CD8-positive, alpha-beta memory T cell (primary cell): ENCODE data around the gene ACBD3. TPM values are rescaled to one million over a fixed set of nuclear protein-coding genes. Genes with fewer than 3 reads are reported as not detected.

Source experiments
- CTCF ChIA-PET: fragments of 350-600 bp; sonication (Branson Sonifier 250); formaldehyde crosslinking; loops from one replicate; lab custom pipeline; 2021; ENCODE audit warnings: antibody characterized with exemption; lab: Charles Lee
- POLR2A ChIA-PET: fragments of 350-600 bp; sonication (Branson Sonifier 250); formaldehyde crosslinking; loops from one replicate; lab custom pipeline; 2021; ENCODE audit warnings: antibody characterized with exemption; lab: Charles Lee
- DNase-seq, 5 donors: peaks; one replicate each; pipeline versions ENCODE4 v3.0.0 to v3.0.0-alpha.2; 2020 to 2022; ENCODE audit warnings: mixed read lengths in 1 of 5
- H3K27ac ChIP-seq: one replicate; pipeline ENCODE4 v1.7.0; 2013; ENCODE audit warnings: low read depth, mild to moderate bottlenecking, low read length, moderate library complexity
- H3K27me3 ChIP-seq: 2 replicates; pipeline ENCODE4 v1.7.0; 2013; ENCODE audit warnings: low read length, mild to moderate bottlenecking; ENCODE audit not compliant: insufficient read depth, poor library complexity, severe bottlenecking
- H3K36me3 ChIP-seq: 2 replicates; pipeline ENCODE4 v1.7.0; 2013; ENCODE audit warnings: mild to moderate bottlenecking, low read length, moderate library complexity; ENCODE audit not compliant: insufficient read depth
- H3K4me1 ChIP-seq: 2 replicates; pipeline ENCODE4 v1.7.0; 2013; ENCODE audit warnings: mild to moderate bottlenecking, low read length, moderate library complexity; ENCODE audit not compliant: insufficient read depth
- H3K4me3 ChIP-seq: 2 replicates; pipeline ENCODE4 v1.7.0; 2013; ENCODE audit warnings: mild to moderate bottlenecking, low read length
- H3K9me3 ChIP-seq: 2 replicates; pipeline ENCODE4 v1.7.0; 2013; ENCODE audit warnings: mild to moderate bottlenecking, low read length
- H3K27ac Mint-ChIP-seq, 8 donors: one replicate each; pipeline ENCODE4 v1.8.0; 2020 to 2021; ENCODE audit warnings: mixed read lengths in 8 of 8, mild to moderate bottlenecking in 6 of 8, inconsistent platforms in 3 of 8, moderate library complexity in 3 of 8
- H3K27me3 Mint-ChIP-seq, 2 donors: one replicate each; pipeline ENCODE4 v1.8.0; 2020 to 2021; ENCODE audit warnings: mixed read lengths in 2 of 2, mild to moderate bottlenecking in 1 of 2, moderate library complexity in 1 of 2
- H3K36me3 Mint-ChIP-seq, 3 donors: one replicate each; pipeline ENCODE4 v1.8.0; 2020 to 2021; ENCODE audit warnings: mixed read lengths in 3 of 3, inconsistent platforms in 1 of 3, mild to moderate bottlenecking in 1 of 3
- H3K4me1 Mint-ChIP-seq, 3 donors: one replicate each; pipeline ENCODE4 v1.8.0; 2020 to 2021; ENCODE audit warnings: mixed read lengths in 3 of 3, inconsistent platforms in 1 of 3, mild to moderate bottlenecking in 1 of 3
- H3K4me3 Mint-ChIP-seq, 7 donors: one replicate each; pipeline ENCODE4 v1.8.0; 2020 to 2021; ENCODE audit warnings: mixed read lengths in 7 of 7, mild to moderate bottlenecking in 6 of 7, moderate library complexity in 4 of 7, inconsistent platforms in 2 of 7
- H3K9me3 Mint-ChIP-seq, 5 donors: one replicate each; pipeline ENCODE4 v1.8.0; 2020 to 2022; ENCODE audit warnings: mixed read lengths in 5 of 5, mild to moderate bottlenecking in 3 of 5, moderate library complexity in 2 of 5, inconsistent platforms in 1 of 5
- polyA plus RNA-seq: library from polyadenylated mRNA; unstranded; fragments of 300-500 nt; fragmentation: Illumina TruSeq; gene quantifications from one replicate; pipeline ENCODE4 v1.2.3, GENCODE V29; 2021
- total RNA-seq, 2 experiments: library from RNA; stranded (reverse); gene quantifications; one replicate each; pipeline ENCODE4 v1.2.3, GENCODE V29; 2021

ACBD3 gene
- total and polyA plus RNA-seq, 3 experiments from 2014 or later = 20.4 to 22.3 (median 21.5) TPM

GRCh38 chr1:226123591-226124471, 62.7 kb downstream of the ACBD3 start:
- H3K9me3 ChIP-seq = no peaks in the 10 kb centered on the region
- Mint-ChIP-seq H3K9me3 (no peaks in the 10 kb centered on the region), H3K4me1 (peaks cover 21 to 45% (median 35%) of the 10 kb centered on the region in 3 donors), H3K27me3 (peaks cover 0 to 6% of the 10 kb centered on the region in 2 donors), H3K27ac (peak overlapping the region; percentile 48 to 99 (median 98)), H3K36me3 (no peaks in the 10 kb centered on the region), H3K4me3 (peak overlapping the region; percentile 37 to 86 (median 58))
- H3K4me1 ChIP-seq = peaks cover 25% of the 10 kb centered on the region
- H3K4me3 ChIP-seq = no peak overlapping the region
- DNase-seq = no peak
- ChIA-PET POLR2A (interaction anchor here (2.0 kb wide), 1 partner anchor 61 kb away, joined by 9 read pairs; the partner anchor contains the start of gene H3-3A), CTCF (interaction anchor here (0.7 to 5.7 kb wide), 17 partner anchors 9 to 284 kb away, joined by 3 to 149 read pairs (median 7); partner anchors contain the start of genes H3-3A, LIN9 and PARP1)
- H3K36me3 ChIP-seq = no peaks in the 10 kb centered on the region
- H3K27ac ChIP-seq = no peak overlapping the region
- no peaks in the 10 kb centered on the region for H3K27me3 ChIP-seq

DNA sequence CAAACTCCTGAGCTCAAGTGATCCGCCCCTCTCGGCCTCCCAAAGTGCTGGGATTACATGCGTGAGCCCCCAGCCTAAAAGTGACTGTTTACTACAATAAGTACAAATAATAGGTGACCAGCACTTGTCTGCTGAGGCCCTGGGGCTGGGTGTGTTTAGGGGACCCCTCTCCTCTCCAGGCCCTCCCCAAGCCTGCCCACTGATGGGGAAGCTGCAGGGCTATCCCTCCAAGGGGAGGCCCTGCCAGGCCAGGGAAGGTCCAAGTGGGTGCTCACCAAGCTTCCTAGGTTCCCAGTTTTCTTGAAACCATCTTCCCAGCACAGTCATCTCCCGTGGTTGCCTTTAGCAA, 63.4 kb downstream of the ACBD3 start:
- no peak for DNase-seq
- peak overlapping the region; percentile 34 to 89 (median 85) for H3K4me3 Mint-ChIP-seq
- peaks cover 2 to 6% of the 10 kb centered on the region in 2 donors for H3K27me3 Mint-ChIP-seq
- ChIA-PET CTCF (interaction anchor here (0.7 to 5.7 kb wide), 12 partner anchors 10 to 210 kb away, joined by 3 to 149 read pairs (median 4); partner anchors contain the start of gene H3-3A), POLR2A (interaction anchor here (1.0 to 2.0 kb wide), 2 partner anchors 61 to 123 kb away, joined by 3 to 9 read pairs; partner anchors contain the start of gene H3-3A)
- Histone ChIP-seq H3K27me3 (no peaks in the 10 kb centered on the region), H3K36me3 (no peaks in the 10 kb centered on the region), H3K4me1 (peaks cover 25% of the 10 kb centered on the region), H3K9me3 (no peaks in the 10 kb centered on the region), H3K4me3 (no peak overlapping the region), H3K27ac (no peak overlapping the region)
- peaks cover 21 to 45% (median 35%) of the 10 kb centered on the region in 3 donors for H3K4me1 Mint-ChIP-seq
- no peaks in the 10 kb centered on the region for H3K9me3 Mint-ChIP-seq
- no peaks in the 10 kb centered on the region for H3K36me3 Mint-ChIP-seq
- peak overlapping the region; percentile 87 to 99 (median 98) for H3K27ac Mint-ChIP-seq

DNA sequence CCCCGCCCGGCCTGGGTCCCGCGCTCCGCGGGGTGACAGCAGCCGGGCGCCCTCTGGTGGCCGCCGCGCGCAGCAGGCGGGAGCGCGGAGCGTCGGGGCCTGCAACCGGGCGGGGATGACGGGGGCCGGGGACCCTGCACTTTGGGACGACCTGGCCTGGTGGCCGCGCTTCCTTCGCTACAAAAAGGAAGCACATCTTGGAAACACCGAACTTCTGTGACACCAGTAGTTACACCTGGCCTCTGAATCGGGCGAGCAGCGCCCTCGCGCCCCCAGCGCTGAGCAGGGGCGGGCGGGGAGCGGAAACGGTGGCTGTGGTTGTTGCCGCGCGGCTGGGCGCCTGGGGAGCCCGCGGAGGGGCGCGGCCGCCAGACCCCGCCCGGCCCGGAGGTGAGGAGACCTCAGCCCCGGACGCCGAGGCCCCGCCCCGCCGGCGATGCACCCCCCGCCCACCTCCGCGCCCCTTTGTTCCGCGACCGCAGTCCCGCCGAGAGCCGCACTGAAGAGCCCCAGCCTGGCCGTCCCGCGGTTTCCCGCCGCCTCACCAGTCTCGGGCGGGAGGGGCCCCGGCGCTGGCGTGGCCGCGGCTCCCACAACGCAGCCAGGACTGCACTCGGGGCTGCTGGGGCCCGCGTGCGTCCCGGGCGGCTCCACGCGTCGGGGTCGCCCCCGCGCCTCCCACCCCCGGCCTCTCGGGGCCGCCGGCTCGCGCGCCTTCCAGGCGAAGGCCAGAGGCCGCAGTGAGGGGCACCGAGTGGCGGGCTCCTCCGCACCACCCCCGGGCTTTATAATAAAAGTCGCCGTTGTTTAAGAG, 64.7 kb downstream of the ACBD3 start:
- Mint-ChIP-seq H3K36me3 (no peaks in the 10 kb centered on the region), H3K27me3 (peaks cover 2 to 4% of the 10 kb centered on the region in 2 donors), H3K4me1 (peaks cover 18 to 36% (median 26%) of the 10 kb centered on the region in 3 donors), H3K27ac (peak overlapping the region in 5 of 8 donors; percentile 73 to 98 (median 93)), H3K4me3 (peak overlapping the region; percentile 65 to 94 (median 88)), H3K9me3 (no peaks in the 10 kb centered on the region)
- DNase-seq = peak; percentile 70 to 85 (median 79)
- H3K9me3 ChIP-seq = no peaks in the 10 kb centered on the region
- ChIA-PET CTCF (interaction anchor here (0.9 to 5.7 kb wide), 8 partner anchors 11 to 211 kb away, joined by 3 to 149 read pairs (median 9); partner anchors contain the start of gene H3-3A), POLR2A (interaction anchor here (0.7 to 2.0 kb wide), 5 partner anchors 11 to 59 kb away, joined by 3 to 18 read pairs (median 5); partner anchors contain the start of gene H3-3A)
- H3K27me3 ChIP-seq = no peaks in the 10 kb centered on the region
- peaks cover 25% of the 10 kb centered on the region for H3K4me1 ChIP-seq
- H3K36me3 ChIP-seq = no peaks in the 10 kb centered on the region
- H3K27ac ChIP-seq = peak overlapping the region; percentile 54
- H3K4me3 ChIP-seq = peak overlapping the region; percentile 58

- Mint-ChIP-seq H3K27ac (peak overlapping the region; percentile 71 to 92 (median 84)), H3K4me3 (peak overlapping the region; percentile 71 to 90 (median 86)), H3K36me3 (no peaks in the 10 kb centered on the region), H3K4me1 (peaks cover 18 to 36% (median 26%) of the 10 kb centered on the region in 3 donors), H3K27me3 (peaks cover 2 to 4% of the 10 kb centered on the region in 2 donors), H3K9me3 (no peaks in the 10 kb centered on the region)
- Histone ChIP-seq H3K9me3 (no peaks in the 10 kb centered on the region), H3K27me3 (no peaks in the 10 kb centered on the region), H3K4me3 (peak overlapping the region; percentile 49), H3K36me3 (no peaks in the 10 kb centered on the region), H3K27ac (no peak overlapping the region), H3K4me1 (peaks cover 25% of the 10 kb centered on the region)
- no peak for DNase-seq
- ChIA-PET POLR2A (interaction anchor here (0.6 to 2.0 kb wide), 5 partner anchors 11 to 122 kb away, joined by 3 to 18 read pairs (median 5); partner anchors contain the start of gene SDE2), CTCF (interaction anchor here (0.8 to 3.4 kb wide), 12 partner anchors 11 to 212 kb away, joined by 3 to 39 read pairs (median 4); partner anchors contain the start of gene H3-3A)
These were observed 65.4 kb downstream of the ACBD3 start for GRCh38 chr1:226121049-226121586.

DNA sequence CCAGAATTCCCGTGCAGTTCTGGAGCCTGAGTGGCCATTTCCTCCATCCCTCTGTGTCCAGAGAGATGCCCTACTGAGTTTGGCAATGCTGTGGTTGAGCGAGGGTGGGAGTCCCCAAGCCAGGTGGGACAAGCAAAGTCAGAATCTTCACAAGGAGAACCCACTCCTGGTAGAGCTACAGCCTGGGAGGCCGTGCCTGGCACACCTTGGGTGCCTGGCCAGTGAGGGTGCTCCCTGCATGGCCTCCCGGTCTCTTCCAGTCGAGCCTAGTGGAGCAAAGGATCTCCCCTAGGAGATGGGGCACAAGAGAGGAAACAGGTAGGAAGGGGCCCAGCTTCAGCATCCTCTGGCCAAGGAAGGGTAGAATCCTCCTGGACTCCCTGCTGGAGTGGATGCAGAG, 66.1 kb downstream of the ACBD3 start:
- peak overlapping the region; percentile 48 to 88 (median 83) for H3K4me3 Mint-ChIP-seq

GRCh38 chr1:226119169-226119568, 67.4 kb downstream of the ACBD3 start:
- H3K4me1 Mint-ChIP-seq = peaks cover 11 to 24% (median 13%) of the 10 kb centered on the region in 3 donors
- peak overlapping the region in 2 of 7 donors; percentile 19 to 56 for H3K4me3 Mint-ChIP-seq
- H3K9me3 ChIP-seq = no peaks in the 10 kb centered on the region
- H3K4me1 ChIP-seq = peaks cover 15% of the 10 kb centered on the region
- H3K36me3 Mint-ChIP-seq = no peaks in the 10 kb centered on the region
- CTCF ChIA-PET = interaction anchor here (1.3 to 3.4 kb wide), 5 partner anchors 9 to 120 kb away, joined by 3 to 39 read pairs (median 7); partner anchors contain the start of gene SDE2
- H3K4me3 ChIP-seq = no peak overlapping the region
- H3K27ac ChIP-seq = no peak overlapping the region
- no peaks in the 10 kb centered on the region for H3K36me3 ChIP-seq
- H3K27ac Mint-ChIP-seq = peak overlapping the region in 1 of 8 donors; percentile 45
- no peak for DNase-seq
- POLR2A ChIA-PET = no interaction called here
- no peaks in the 10 kb centered on the region for H3K9me3 Mint-ChIP-seq
- peaks cover 0 to 2% of the 10 kb centered on the region in 2 donors for H3K27me3 Mint-ChIP-seq
- no peaks in the 10 kb centered on the region for H3K27me3 ChIP-seq

More for the DNA sequence above, 66.1 kb downstream of the ACBD3 start:
- Mint-ChIP-seq H3K4me1 (peaks cover 18 to 35% (median 25%) of the 10 kb centered on the region in 3 donors), H3K27me3 (peaks cover 2 to 3% of the 10 kb centered on the region in 2 donors), H3K27ac (peak overlapping the region in 5 of 8 donors; percentile 71 to 90 (median 84)), H3K36me3 (no peaks in the 10 kb centered on the region), H3K9me3 (no peaks in the 10 kb centered on the region)
- Histone ChIP-seq H3K27me3 (no peaks in the 10 kb centered on the region), H3K4me3 (no peak overlapping the region), H3K4me1 (peaks cover 23% of the 10 kb centered on the region), H3K27ac (no peak overlapping the region), H3K9me3 (no peaks in the 10 kb centered on the region), H3K36me3 (no peaks in the 10 kb centered on the region)
- DNase-seq = peak in 1 of 5 donors; percentile 39
- ChIA-PET POLR2A (interaction anchor here (0.8 to 2.0 kb wide), 4 partner anchors 10 to 121 kb away, joined by 3 to 18 read pairs (median 4); partner anchors contain the start of gene SDE2), CTCF (interaction anchor here (0.6 to 3.4 kb wide), 14 partner anchors 11 to 213 kb away, joined by 3 to 39 read pairs (median 4); partner anchors contain the start of gene H3-3A)

GRCh38 chr1:226118357-226118756, 68.2 kb downstream of the ACBD3 start:
- H3K4me3 ChIP-seq = no peak overlapping the region
- ChIA-PET POLR2A (no interaction called here), CTCF (interaction anchor here (1.7 to 3.4 kb wide), 4 partner anchors 53 to 119 kb away, joined by 3 to 39 read pairs (median 8); partner anchors contain the start of gene SDE2)
- DNase-seq = no peak
- H3K9me3 ChIP-seq = no peaks in the 10 kb centered on the region
- H3K36me3 Mint-ChIP-seq = no peaks in the 10 kb centered on the region
- no peaks in the 10 kb centered on the region for H3K27me3 ChIP-seq
- H3K4me3 Mint-ChIP-seq = peak overlapping the region in 2 of 7 donors; percentile 32 to 56
- H3K4me1 Mint-ChIP-seq = peaks cover 7 to 16% (median 12%) of the 10 kb centered on the region in 3 donors
- no peaks in the 10 kb centered on the region for H3K36me3 ChIP-seq
- H3K4me1 ChIP-seq = peaks cover 15% of the 10 kb centered on the region
- no peak overlapping the region for H3K27ac ChIP-seq
- H3K27me3 Mint-ChIP-seq = peaks cover 0 to 2% of the 10 kb centered on the region in 2 donors
- peak overlapping the region in 1 of 8 donors; percentile 45 for H3K27ac Mint-ChIP-seq
- H3K9me3 Mint-ChIP-seq = no peaks in the 10 kb centered on the region
